HCT116 (cell line): ENCODE results near the gene C1orf174. TPM values are rescaled to one million over a fixed set of nuclear protein-coding genes. Genes with fewer than 3 reads are reported as not detected.

Experiments used
- ATAC-seq: fragments of 200-7000 bp; cut with Tn5 transposase; 2 replicates; pipeline ENCODE4 v1.9.1; 2020; ENCODE audit warnings: mild to moderate bottlenecking, moderate library complexity
- BruUV-seq: library from RNA; stranded (reverse); fragments of 400-500 nt; replicated peaks from 2 replicates; lab custom pipeline; 2021; lab: Mats Ljungman, UMichigan
- CTCF ChIA-PET: fragments of 300-600 bp; sonication (Branson Sonifier 250); formaldehyde crosslinking; loops from one replicate; lab custom pipeline; 2021; ENCODE audit warnings: antibody characterized with exemption; lab: Charles Lee
- POLR2A ChIA-PET: fragments of 300-600, 350-600 bp; sonication (Branson Sonifier 250); formaldehyde crosslinking; loops from one replicate; lab custom pipeline; 2021; ENCODE audit warnings: antibody characterized with exemption; lab: Charles Lee
- RAD21 ChIA-PET, 2 experiments: fragments of 300-600 bp; sonication (Branson Sonifier 250); formaldehyde crosslinking; loops; one replicate each; lab custom pipeline; 2023; ENCODE audit warnings: low total read pairs in 2 of 2; ENCODE audit not compliant: uncharacterized antibody in 2 of 2, unreplicated experiment in 2 of 2, low non-redundant PET in 1 of 2; lab: Charles Lee
- DNase-seq: peaks from one replicate; pipeline ENCODE4 v3.0.0-alpha.2; 2010; ENCODE audit warnings: low read depth, low spot score
- H2AFZ ChIP-seq: fragments of 200-600 bp; shearing (Covaris generic), sonication (generic); 2 replicates; pipeline ENCODE4 v1.6.1; 2017; ENCODE audit warnings: low read depth, mixed run types, mixed read lengths, antibody characterized with exemption, low read length; ENCODE audit not compliant: poor library complexity, severe bottlenecking
- H3K27ac ChIP-seq: 2 replicates; pipeline ENCODE4 v1.5.1; 2012; ENCODE audit warnings: low read depth, low read length
- H3K27me3 ChIP-seq: fragments of 200-600 bp; sonication (generic); 2 replicates; pipeline ENCODE4 v1.6.1; 2016; ENCODE audit warnings: mixed run types, low read length, mixed read lengths; ENCODE audit not compliant: insufficient read depth
- H3K36me3 ChIP-seq, 2 experiments: fragments of 200-500 bp in 1 of 2; fragments of 200-600 bp in 1 of 2; sonication (Bioruptor generic) in 1 of 2; sonication (generic) in 1 of 2; 2 replicates each; pipeline versions ENCODE4 v1.5.1 to v1.6.1; 2014 to 2016; ENCODE audit warnings: low read length in 2 of 2, inconsistent platforms in 1 of 2, mixed read lengths in 1 of 2, mixed run types in 1 of 2; ENCODE audit not compliant: insufficient read depth in 2 of 2, control insufficient read depth in 1 of 2
- H3K4me1 ChIP-seq, 2 experiments: fragments of 200-600 bp in 1 of 2; sonication (generic) in 1 of 2; 2 replicates each; pipeline versions ENCODE4 v1.5.1 to v1.6.1; 2012 to 2017; ENCODE audit warnings: low read length in 2 of 2, inconsistent platforms in 1 of 2, mild to moderate bottlenecking in 1 of 2, mixed read lengths in 1 of 2, mixed run types in 1 of 2, moderate library complexity in 1 of 2; ENCODE audit not compliant: insufficient read depth in 2 of 2, control insufficient read depth in 1 of 2
- H3K4me2 ChIP-seq: fragments of 200-600 bp; sonication (generic); 2 replicates; pipeline ENCODE4 v1.6.1; 2017; ENCODE audit warnings: mixed run types, low read length, mixed read lengths
- H3K4me3 ChIP-seq, 2 experiments: fragments of 200-600 bp in 1 of 2; sonication (generic) in 1 of 2; replicated peaks in 1 of 2; 2 replicates each; pipeline ENCODE4 v1.5.1; 2011 to 2016; ENCODE audit warnings: low read length in 2 of 2, control low read depth in 1 of 2, low read depth in 1 of 2, mild to moderate bottlenecking in 1 of 2, mixed read lengths in 1 of 2, mixed run types in 1 of 2
- H3K79me2 ChIP-seq: fragments of 200-600 bp; sonication (generic); 2 replicates; pipeline ENCODE4 v1.6.1; 2017; ENCODE audit warnings: mild to moderate bottlenecking, mixed run types, low read length, moderate library complexity, mixed read lengths; ENCODE audit not compliant: insufficient read depth
- H3K9ac ChIP-seq: fragments of 200-600 bp; sonication (generic); 2 replicates; pipeline ENCODE4 v1.6.1; 2016; ENCODE audit warnings: low read length, mixed read lengths
- H3K9me2 ChIP-seq: fragments of 200-600 bp; sonication (generic), shearing (Covaris generic); 2 replicates; pipeline ENCODE4 v1.6.1; 2017; ENCODE audit warnings: mixed run types, mild to moderate bottlenecking, moderate library complexity; ENCODE audit not compliant: insufficient read depth
- H3K9me3 ChIP-seq, 2 experiments: fragments of 200-500 bp in 1 of 2; fragments of 200-600 bp in 1 of 2; sonication (Bioruptor generic) in 1 of 2; sonication (generic) in 1 of 2; 2 replicates each; pipeline ENCODE4 v1.6.1; 2014 to 2017; ENCODE audit warnings: low read length in 2 of 2, mixed read lengths in 2 of 2, inconsistent platforms in 1 of 2, low read depth in 1 of 2, mild to moderate bottlenecking in 1 of 2, mixed run types in 1 of 2, moderate library complexity in 1 of 2; ENCODE audit not compliant: control insufficient read depth in 1 of 2, insufficient read depth in 1 of 2
- H4K20me1 ChIP-seq: fragments of 200-600 bp; sonication (generic), shearing (Covaris generic); 2 replicates; pipeline ENCODE4 v1.6.1; 2017; ENCODE audit warnings: mixed run types, mild to moderate bottlenecking, moderate library complexity; ENCODE audit not compliant: insufficient read depth
- CBX3 ChIP-seq: IDR thresholded peaks from 2 replicates; pipeline ENCODE4 v1.6.1; 2012; ENCODE audit warnings: low read depth
- POLR2A ChIP-seq: IDR thresholded peaks from 2 replicates; pipeline ENCODE4 v1.7.0; 2011; ENCODE audit warnings: borderline replicate concordance; ENCODE audit not compliant: insufficient read depth, insufficient read length; ENCODE audit errors: extremely low read depth
- intact Hi-C: fragments of 100-400 bp; cut with micrococcal nuclease; formaldehyde crosslinking; loops from 2 replicates; pipeline ENCODE4 v1.10.0; 2022
- total RNA-seq: library from RNA; stranded (reverse); gene quantifications from one replicate; pipeline ENCODE4 v1.2.1, GENCODE V29; 2021; ENCODE audit not compliant: unreplicated experiment
- TF ChIP-seq, protein P1 (sequence below), 3 experiments: fragments of 200-600 bp in 1 of 3; sonication (generic) in 1 of 3; IDR thresholded peaks in 2 of 3; conservative IDR thresholded peaks in 1 of 3; 2 replicates each; pipeline ENCODE4 v1.5.1; 2012 to 2017; ENCODE audit warnings: low read depth in 2 of 3, low read length in 2 of 3, antibody characterized with exemption in 1 of 3, borderline replicate concordance in 1 of 3, control low read depth in 1 of 3, mild to moderate bottlenecking in 1 of 3, mixed read lengths in 1 of 3, mixed run types in 1 of 3, moderate library complexity in 1 of 3; ENCODE audit not compliant: insufficient read depth in 1 of 3

C1orf174 gene
- total RNA-seq, 1 experiment from 2014 or later = 33.7 TPM

DNA sequence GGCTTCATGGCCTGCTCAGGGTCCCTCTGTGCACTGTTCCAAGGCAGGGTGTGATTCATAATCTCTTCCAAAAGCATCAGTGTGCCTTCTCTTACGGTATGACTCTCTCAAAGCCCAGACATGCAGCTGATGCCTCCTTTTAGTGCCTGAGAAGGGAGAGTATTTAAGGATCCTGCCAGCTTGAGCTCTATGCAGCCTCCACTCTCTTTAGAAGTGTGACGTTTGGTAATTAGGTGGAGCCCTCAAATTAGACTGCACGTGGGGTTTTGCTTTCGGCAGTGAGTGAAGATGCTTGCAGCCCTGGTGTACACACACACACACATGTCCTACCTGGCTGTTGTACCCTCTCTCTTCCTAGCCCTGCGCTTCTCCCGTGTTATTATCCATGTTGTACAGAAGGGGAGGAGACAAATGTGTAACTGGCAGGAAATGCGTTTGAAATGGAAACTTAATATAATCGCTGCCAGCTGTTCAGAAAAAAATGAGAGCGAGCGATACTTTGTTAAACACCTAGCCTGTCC, 2.6 kb upstream of the C1orf174 start:
- RAD21 ChIA-PET = no interaction called here
- H3K4me2 ChIP-seq = no peak overlapping the region
- no peak overlapping the region for H2AFZ ChIP-seq
- no peak overlapping the region for H3K27ac ChIP-seq
- no peak for ATAC-seq
- no peaks in the 10 kb centered on the region for H3K9me2 ChIP-seq
- no peak for DNase-seq
- TF ChIP-seq POLR2A (no peak), CBX3 (no peak)
- no TSS peak for BruUV-seq
- H3K9me3 ChIP-seq = no peaks in the 10 kb centered on the region
- H3K4me1 ChIP-seq = peaks cover 2 to 20% of the 10 kb centered on the region in 2 experiments; a peak in 2 of 4 replicates
- H4K20me1 ChIP-seq = no peaks in the 10 kb centered on the region
- no peaks in the 10 kb centered on the region; a peak in 1 of 4 replicates for H3K36me3 ChIP-seq
- H3K9ac ChIP-seq = no peak overlapping the region
- intact Hi-C loops = loop anchor here (5.0 kb wide), 1 partner anchor 235 kb away; no protein-coding TSS in a partner anchor
- peaks cover 25% of the 10 kb centered on the region for H3K79me2 ChIP-seq
- POLR2A ChIA-PET = no interaction called here
- CTCF ChIA-PET = no interaction called here
- no peaks in the 10 kb centered on the region for H3K27me3 ChIP-seq
- no peak overlapping the region for H3K4me3 ChIP-seq

DNA sequence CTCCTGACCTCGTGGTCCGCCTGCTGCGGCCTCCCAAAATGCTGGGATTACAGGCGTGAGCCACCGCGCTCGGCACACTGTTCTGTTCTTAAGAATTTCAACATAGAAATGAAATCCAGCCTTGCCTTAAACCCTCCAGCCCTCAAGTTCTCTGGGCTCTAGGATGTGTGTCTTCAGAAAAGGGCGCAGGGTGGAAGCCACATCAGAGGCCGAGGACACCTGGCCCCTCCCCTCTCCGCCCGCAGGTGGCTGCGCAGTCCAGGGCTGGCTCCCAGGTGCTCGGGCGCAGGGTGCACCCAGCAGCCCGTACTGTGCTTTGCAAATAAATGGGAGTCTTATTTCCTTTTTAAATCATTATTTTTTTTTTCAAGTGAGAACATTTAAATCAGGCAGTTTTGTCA, 2.0 kb upstream of the C1orf174 start:
- Histone ChIP-seq H3K9ac (no peak overlapping the region), H3K9me2 (no peaks in the 10 kb centered on the region), H3K27ac (no peak overlapping the region), H3K36me3 (no peaks in the 10 kb centered on the region; a peak in 1 of 4 replicates), H3K4me3 (no peak overlapping the region), H3K4me2 (no peak overlapping the region), H3K27me3 (no peaks in the 10 kb centered on the region), H3K9me3 (no peaks in the 10 kb centered on the region), H3K79me2 (peaks cover 30% of the 10 kb centered on the region), H2AFZ (no peak overlapping the region), H4K20me1 (no peaks in the 10 kb centered on the region), H3K4me1 (peaks cover 2 to 18% of the 10 kb centered on the region in 2 experiments; a peak in 2 of 4 replicates)
- DNase-seq (no peak), ATAC-seq (no peak)
- ChIA-PET RAD21 (no interaction called here), CTCF (no interaction called here), POLR2A (interaction anchor here (1.0 kb wide), 1 partner anchor 106 kb away, joined by 3 read pairs; the partner anchor contains the start of gene LRRC47)
- TF ChIP-seq, protein P1, sequence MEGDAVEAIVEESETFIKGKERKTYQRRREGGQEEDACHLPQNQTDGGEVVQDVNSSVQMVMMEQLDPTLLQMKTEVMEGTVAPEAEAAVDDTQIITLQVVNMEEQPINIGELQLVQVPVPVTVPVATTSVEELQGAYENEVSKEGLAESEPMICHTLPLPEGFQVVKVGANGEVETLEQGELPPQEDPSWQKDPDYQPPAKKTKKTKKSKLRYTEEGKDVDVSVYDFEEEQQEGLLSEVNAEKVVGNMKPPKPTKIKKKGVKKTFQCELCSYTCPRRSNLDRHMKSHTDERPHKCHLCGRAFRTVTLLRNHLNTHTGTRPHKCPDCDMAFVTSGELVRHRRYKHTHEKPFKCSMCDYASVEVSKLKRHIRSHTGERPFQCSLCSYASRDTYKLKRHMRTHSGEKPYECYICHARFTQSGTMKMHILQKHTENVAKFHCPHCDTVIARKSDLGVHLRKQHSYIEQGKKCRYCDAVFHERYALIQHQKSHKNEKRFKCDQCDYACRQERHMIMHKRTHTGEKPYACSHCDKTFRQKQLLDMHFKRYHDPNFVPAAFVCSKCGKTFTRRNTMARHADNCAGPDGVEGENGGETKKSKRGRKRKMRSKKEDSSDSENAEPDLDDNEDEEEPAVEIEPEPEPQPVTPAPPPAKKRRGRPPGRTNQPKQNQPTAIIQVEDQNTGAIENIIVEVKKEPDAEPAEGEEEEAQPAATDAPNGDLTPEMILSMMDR (IDR thresholded peaks at IDR 0.05 in 2 of 3, conservative IDR thresholded peaks at IDR 0.05 in 1 of 3; ENCODE audit: borderline replicate concordance in 1 of 3, insufficient read depth in 1 of 3, low read depth in 2 of 3, low read length in 2 of 3) = no peak
- no TSS peak for BruUV-seq
- intact Hi-C loops = loop anchor here (5.0 kb wide), 1 partner anchor 235 kb away; no protein-coding TSS in a partner anchor
